K562 treated with DMSO at 1 percent for 48 hours (cell line): ENCODE measurements around the gene MYCBP. TPM values are rescaled to one million over a fixed set of nuclear protein-coding genes. Genes with fewer than 3 reads are reported as not detected.

Source experiments
- total RNA-seq: library from RNA; unstranded; fragments of 300-600 nt; gene quantifications from 2 replicates; pipeline ENCODE4 v1.2.3, GENCODE V29; 2022; ENCODE audit warnings: low replicate concordance; ENCODE audit errors: extremely low read depth

Gene MYCBP
- total RNA-seq: not detected in 2 replicates

GRCh38 chr1:38873027-38873969 is at the start of gene MYCBP:
Gene MYCBP, minus strand, starts transcription at chr1:38873348. Its CDS starts 43 bp downstream, at chr1:38873305.

GRCh38 chr1:38881487-38881886 is 8.3 kb upstream of the MYCBP start, which contains the start of gene GJA9:
Gene GJA9, minus strand, starts transcription at chr1:38881587. Its CDS starts 5,489 bp downstream, at chr1:38876098.

GRCh38 chr1:38859561-38860453 is 13.3 kb downstream of the MYCBP start, which contains the start of gene RRAGC:
Gene RRAGC, minus strand, starts transcription at chr1:38859772. Its CDS starts 126 bp downstream, at chr1:38859646.

Other genes with a start within 250 kb of the MYCBP start
- gene RRAGC, start 13.6 kb downstream of the MYCBP start, total RNA-seq: not detected in 2 replicates
- gene GJA9, start 8.2 kb upstream of the MYCBP start, total RNA-seq: not detected in 2 replicates
- not detected in 2 replicates for gene RHBDL2, start 68.5 kb upstream of the MYCBP start, total RNA-seq
- gene AKIRIN1, start 117.9 kb upstream of the MYCBP start, total RNA-seq: not detected in 2 replicates
- not detected in 2 replicates for gene NDUFS5, start 153.0 kb upstream of the MYCBP start, total RNA-seq